ENCODE results near the gene SETBP1.

DNA sequence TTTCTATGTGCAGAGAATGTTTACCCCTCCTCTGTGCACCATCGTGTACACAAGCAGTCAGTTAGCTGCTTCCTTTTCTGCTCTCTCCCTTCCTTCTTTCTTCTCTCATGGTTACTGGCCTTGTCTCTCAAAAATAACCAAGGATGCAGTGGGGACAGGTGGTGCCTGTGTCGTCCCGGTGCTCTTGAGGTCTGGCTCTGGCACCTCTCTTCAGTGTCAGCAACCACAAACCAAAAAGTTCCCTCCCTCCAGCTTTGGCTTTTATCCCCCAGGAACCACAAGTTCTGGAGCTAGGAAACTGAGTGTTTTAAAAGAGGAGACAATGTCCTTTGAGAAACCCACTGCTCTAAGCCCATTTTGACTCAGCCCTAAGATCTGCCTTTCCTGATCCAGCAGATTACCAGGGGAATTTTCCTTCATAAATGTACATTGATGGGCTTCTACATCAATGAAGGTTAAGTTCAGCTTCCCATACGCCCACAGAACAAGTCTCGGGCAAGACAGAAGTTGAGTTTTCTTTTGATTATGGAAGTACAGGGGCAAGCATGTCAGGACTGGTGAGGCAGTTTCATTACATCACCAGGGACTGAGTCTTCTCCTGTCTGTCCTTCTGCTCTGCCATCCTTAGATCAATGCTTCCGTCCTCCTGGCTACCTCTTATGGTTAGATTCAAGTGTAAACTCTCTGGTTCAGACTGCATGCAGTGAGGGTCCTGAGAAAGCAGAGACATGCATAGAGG is 232.2 kb downstream of the SETBP1 start:
- TF ChIP-seq, protein P1, sequence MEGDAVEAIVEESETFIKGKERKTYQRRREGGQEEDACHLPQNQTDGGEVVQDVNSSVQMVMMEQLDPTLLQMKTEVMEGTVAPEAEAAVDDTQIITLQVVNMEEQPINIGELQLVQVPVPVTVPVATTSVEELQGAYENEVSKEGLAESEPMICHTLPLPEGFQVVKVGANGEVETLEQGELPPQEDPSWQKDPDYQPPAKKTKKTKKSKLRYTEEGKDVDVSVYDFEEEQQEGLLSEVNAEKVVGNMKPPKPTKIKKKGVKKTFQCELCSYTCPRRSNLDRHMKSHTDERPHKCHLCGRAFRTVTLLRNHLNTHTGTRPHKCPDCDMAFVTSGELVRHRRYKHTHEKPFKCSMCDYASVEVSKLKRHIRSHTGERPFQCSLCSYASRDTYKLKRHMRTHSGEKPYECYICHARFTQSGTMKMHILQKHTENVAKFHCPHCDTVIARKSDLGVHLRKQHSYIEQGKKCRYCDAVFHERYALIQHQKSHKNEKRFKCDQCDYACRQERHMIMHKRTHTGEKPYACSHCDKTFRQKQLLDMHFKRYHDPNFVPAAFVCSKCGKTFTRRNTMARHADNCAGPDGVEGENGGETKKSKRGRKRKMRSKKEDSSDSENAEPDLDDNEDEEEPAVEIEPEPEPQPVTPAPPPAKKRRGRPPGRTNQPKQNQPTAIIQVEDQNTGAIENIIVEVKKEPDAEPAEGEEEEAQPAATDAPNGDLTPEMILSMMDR (IDR thresholded peaks at IDR 0.05; ENCODE audit: low read depth, low read length, poor library complexity, severe bottlenecking) = no peak
- no peak for TF ChIP-seq EZH2phosphoT487 (IDR thresholded peaks at IDR 0.05; ENCODE audit: borderline replicate concordance, low read length)
